Gastrocnemius medialis (tissue), 4 donors: ENCODE results near the gene RABAC1.

Experiments used
- POLR2A ChIP-seq, 2 donors: fragments of 450-650 bp; IDR thresholded peaks; one replicate each; pipeline ENCODE4 v1.6.1; 2017; ENCODE audit warnings: antibody characterized with exemption in 2 of 2, mild to moderate bottlenecking in 2 of 2, moderate library complexity in 2 of 2
- TF ChIP-seq, protein P1 (sequence below), 5 experiments: fragments of 450-650 bp in 3 of 5; fragments of 200-600 bp in 2 of 5; sonication (generic) in 2 of 5; IDR thresholded peaks in 4 of 5; conservative IDR thresholded peaks in 1 of 5; 1 replicate in 4 of 5; 2 replicates in 1 of 5; pipeline ENCODE4 v1.5.1; 2016 to 2019; ENCODE audit warnings: antibody characterized with exemption in 5 of 5, mild to moderate bottlenecking in 3 of 5, moderate library complexity in 3 of 5

DNA sequence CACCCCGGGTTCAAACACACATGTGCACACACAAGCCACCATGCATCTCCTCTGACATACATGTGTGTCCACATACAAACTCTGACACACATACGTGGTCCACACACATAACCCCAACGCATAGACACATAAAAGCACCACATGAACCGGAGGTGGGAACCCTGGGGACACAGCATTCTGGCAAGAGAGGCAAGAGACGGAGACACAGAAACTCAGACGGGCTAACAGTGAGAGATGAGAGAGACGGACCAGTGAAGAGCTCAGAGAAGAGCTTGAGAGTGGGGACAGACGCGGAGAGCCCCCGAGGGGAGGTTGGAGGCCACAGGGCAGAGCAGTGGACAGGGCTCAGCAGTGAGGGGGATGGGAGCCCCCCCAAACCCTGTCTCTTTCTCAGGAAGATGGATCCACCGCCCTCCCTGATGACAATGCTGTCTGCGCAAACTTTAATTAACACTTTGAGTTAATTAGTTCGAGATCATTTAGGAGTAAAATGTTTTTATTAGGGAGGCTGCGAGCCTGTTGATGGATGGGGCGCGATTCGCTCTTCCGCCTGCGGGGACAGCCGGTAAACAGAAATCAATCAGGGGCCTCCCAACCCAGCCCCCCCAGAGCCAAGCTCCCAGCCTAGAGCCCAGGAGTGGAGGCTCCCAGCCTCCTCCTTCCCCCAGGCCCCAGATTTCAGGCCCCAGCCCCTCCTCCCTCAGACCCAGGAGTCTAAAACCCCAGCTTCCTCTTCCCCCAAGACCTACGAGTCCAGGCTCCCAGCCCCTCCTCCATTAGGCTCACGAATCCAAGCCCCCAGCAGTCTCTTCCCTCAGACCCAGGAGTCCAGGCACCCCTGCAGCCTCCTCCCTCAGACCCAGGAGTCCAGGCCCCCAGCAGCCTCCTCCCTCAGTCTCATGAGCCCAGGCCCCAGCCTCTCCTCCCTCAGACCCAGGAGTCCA lies 21.3 kb downstream of the RABAC1 start:
- TF ChIP-seq, protein P1, sequence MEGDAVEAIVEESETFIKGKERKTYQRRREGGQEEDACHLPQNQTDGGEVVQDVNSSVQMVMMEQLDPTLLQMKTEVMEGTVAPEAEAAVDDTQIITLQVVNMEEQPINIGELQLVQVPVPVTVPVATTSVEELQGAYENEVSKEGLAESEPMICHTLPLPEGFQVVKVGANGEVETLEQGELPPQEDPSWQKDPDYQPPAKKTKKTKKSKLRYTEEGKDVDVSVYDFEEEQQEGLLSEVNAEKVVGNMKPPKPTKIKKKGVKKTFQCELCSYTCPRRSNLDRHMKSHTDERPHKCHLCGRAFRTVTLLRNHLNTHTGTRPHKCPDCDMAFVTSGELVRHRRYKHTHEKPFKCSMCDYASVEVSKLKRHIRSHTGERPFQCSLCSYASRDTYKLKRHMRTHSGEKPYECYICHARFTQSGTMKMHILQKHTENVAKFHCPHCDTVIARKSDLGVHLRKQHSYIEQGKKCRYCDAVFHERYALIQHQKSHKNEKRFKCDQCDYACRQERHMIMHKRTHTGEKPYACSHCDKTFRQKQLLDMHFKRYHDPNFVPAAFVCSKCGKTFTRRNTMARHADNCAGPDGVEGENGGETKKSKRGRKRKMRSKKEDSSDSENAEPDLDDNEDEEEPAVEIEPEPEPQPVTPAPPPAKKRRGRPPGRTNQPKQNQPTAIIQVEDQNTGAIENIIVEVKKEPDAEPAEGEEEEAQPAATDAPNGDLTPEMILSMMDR (IDR thresholded peaks at IDR 0.05 in 4 of 5, conservative IDR thresholded peaks at IDR 0.05 in 1 of 5), result no peak
- no peak for TF ChIP-seq POLR2A (IDR thresholded peaks at IDR 0.05)
